Hypothalamus (tissue), 51 donors: ENCODE measurements around the gene DBH.

ENCODE experiments used
- DNase-seq, 51 donors: peaks; one replicate each; lab custom pipeline; 2025; lab: John Stamatoyannopoulos, UW

Gene DBH

GRCh38 chr9:133693116-133693515 is 57.0 kb downstream of the DBH start:
- no peak for DNase-seq

GRCh38 chr9:133693703-133694529 is 57.8 kb downstream of the DBH start:
- no peak for DNase-seq

GRCh38 chr9:133694686-133695085 is 58.5 kb downstream of the DBH start:
- DNase-seq = no peak

GRCh38 chr9:133696071-133696472 is 59.9 kb downstream of the DBH start:
- no peak for DNase-seq

- DNase-seq = no peak
Measured at GRCh38 chr9:133699546-133699945, 63.4 kb downstream of the DBH start.

- peak in 1 of 51 donors; percentile 56 for DNase-seq
Measured at GRCh38 chr9:133700819-133701320, 64.7 kb downstream of the DBH start.

- peak in 26 of 51 donors; percentile 11 to 78 (median 48) for DNase-seq
Measured at GRCh38 chr9:133701321-133701980, 65.3 kb downstream of the DBH start.

GRCh38 chr9:133701981-133702797 is 66.0 kb downstream of the DBH start:
- DNase-seq = peak in 15 of 51 donors; percentile 16 to 61 (median 35)

- DNase-seq = no peak
Measured at GRCh38 chr9:133702798-133703590, 66.8 kb downstream of the DBH start.

- no peak for DNase-seq
Measured at GRCh38 chr9:133703591-133704399, 67.6 kb downstream of the DBH start.

- no peak for DNase-seq
Measured at GRCh38 chr9:133704711-133705181, 68.6 kb downstream of the DBH start.

- no peak for DNase-seq
Measured at GRCh38 chr9:133705576-133705975, 69.4 kb downstream of the DBH start.

- peak in 1 of 51 donors; percentile 48 for DNase-seq
Measured at GRCh38 chr9:133706307-133707050, 70.3 kb downstream of the DBH start.

GRCh38 chr9:133707065-133707762 is 71.1 kb downstream of the DBH start:
- peak in 4 of 51 donors; percentile 21 to 55 (median 28) for DNase-seq

- DNase-seq = no peak
Measured at GRCh38 chr9:133707763-133708245, 71.6 kb downstream of the DBH start.

GRCh38 chr9:133708246-133709014 is 72.3 kb downstream of the DBH start:
- no peak for DNase-seq
